ENCODE measurements around the gene PCDHA5.
A peak's percentile ranks its signal among the peaks of the same experiment; 100 is the strongest.
"Not testable (repeated sequence)": the region's sequence is repeated elsewhere in the genome, so short reads cannot be mapped to it uniquely, and the experiment has no call there.

PCDHA5 gene

GRCh38 chr5:140827704-140828361 lies 6.4 kb downstream of the PCDHA5 start, which contains the start of gene PCDHA6:
PCDHA6 (plus strand) TSS chr5:140827960; CDS start chr5:140828092, 132 bp downstream.
- DNase-seq, result no peak

GRCh38 chr5:140828362-140828737 lies 6.9 kb downstream of the PCDHA5 start:
- no peak for DNase-seq

GRCh38 chr5:140829511-140830501 lies 8.4 kb downstream of the PCDHA5 start:
- not testable (repeated sequence) for DNase-seq

GRCh38 chr5:140833993-140834392 lies 12.6 kb downstream of the PCDHA5 start, which contains the start of gene PCDHA7:
PCDHA7 (plus strand) TSS chr5:140834269; CDS start chr5:140834384, 115 bp downstream.
- DNase-seq, result peak; percentile 15

GRCh38 chr5:140834439-140835008 lies 13.1 kb downstream of the PCDHA5 start:
- DNase-seq, result not testable (repeated sequence)

- no peak for DNase-seq
Observed at GRCh38 chr5:140835622-140836510, 14.5 kb downstream of the PCDHA5 start.

- peak; percentile 34 for DNase-seq
Observed at GRCh38 chr5:140840978-140841962, 19.9 kb downstream of the PCDHA5 start, which contains the start of gene PCDHA8. PCDHA8 (plus strand) TSS chr5:140841187; CDS start chr5:140841322, 135 bp downstream.

- no peak for DNase-seq
Observed at GRCh38 chr5:140842798-140843733, 21.7 kb downstream of the PCDHA5 start.

- not testable (repeated sequence) for DNase-seq
Observed at GRCh38 chr5:140848139-140849102, 27.0 kb downstream of the PCDHA5 start, which contains the start of gene PCDHA9. PCDHA9 (plus strand) TSS chr5:140848382; CDS start chr5:140848496, 114 bp downstream.

GRCh38 chr5:140849831-140850634 lies 28.6 kb downstream of the PCDHA5 start:
- DNase-seq, result not testable (repeated sequence)

GRCh38 chr5:140855772-140856674 lies 34.6 kb downstream of the PCDHA5 start, which contains the start of gene PCDHA10:
PCDHA10 (plus strand) TSS chr5:140855897; CDS start chr5:140856049, 152 bp downstream.
- no peak for DNase-seq

- DNase-seq, result no peak
Observed at GRCh38 chr5:140857177-140857986, 36.0 kb downstream of the PCDHA5 start.

GRCh38 chr5:140857987-140858240 lies 36.5 kb downstream of the PCDHA5 start:
- DNase-seq, result no peak

- DNase-seq, result no peak
Observed at GRCh38 chr5:140862441-140863295, 41.3 kb downstream of the PCDHA5 start.
